IPS-15b (cell line): Measurements from ENCODE around the gene PAGE2.
"Not testable (repeated sequence)": the region's sequence is repeated elsewhere in the genome, so short reads cannot be mapped to it uniquely, and the experiment has no call there.

Experiments used
- H3K27me3 ChIP-seq: one replicate; pipeline ENCODE4 v1.6.1; 2013; ENCODE audit warnings: low read length; ENCODE audit not compliant: control insufficient read depth, insufficient read depth
- H3K36me3 ChIP-seq: one replicate; pipeline ENCODE4 v1.6.1; 2013; ENCODE audit warnings: low read length; ENCODE audit not compliant: control insufficient read depth, insufficient read depth
- H3K4me1 ChIP-seq: one replicate; pipeline ENCODE4 v1.6.1; 2013; ENCODE audit warnings: mild to moderate bottlenecking, low read length; ENCODE audit not compliant: control insufficient read depth, insufficient read depth
- H3K4me3 ChIP-seq: one replicate; pipeline ENCODE4 v1.5.1; 2013; ENCODE audit warnings: low read depth, low read length
- H3K9ac ChIP-seq: one replicate; pipeline ENCODE4 v1.6.1; 2013; ENCODE audit warnings: low read depth, mild to moderate bottlenecking, low read length
- H3K9me3 ChIP-seq: one replicate; pipeline ENCODE4 v1.6.1; 2013; ENCODE audit warnings: mild to moderate bottlenecking, low read length; ENCODE audit not compliant: control insufficient read depth, insufficient read depth

PAGE2 gene

DNA sequence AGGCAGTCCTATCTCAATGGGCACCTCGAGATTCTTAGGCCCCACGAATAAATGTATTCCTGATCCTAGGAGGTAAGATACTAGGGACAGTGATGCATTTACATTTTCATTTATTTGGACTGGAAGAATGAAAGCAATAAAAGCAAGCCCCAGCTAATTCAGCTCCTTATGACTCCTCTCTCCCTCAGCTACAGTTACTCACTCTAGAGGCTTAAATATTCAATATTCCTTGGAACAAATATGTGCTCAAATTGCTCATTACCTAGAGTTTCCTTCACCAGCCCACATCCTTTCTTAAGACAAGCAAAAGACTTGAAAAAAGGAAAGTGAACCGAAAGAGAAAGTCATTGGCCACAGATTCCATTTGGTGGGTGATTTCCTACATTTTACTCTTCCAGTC lies 13.9 kb downstream of the PAGE2 start:
- Histone ChIP-seq H3K4me1 (no peaks in the 10 kb centered on the region), H3K36me3 (no peaks in the 10 kb centered on the region), H3K9me3 (no peaks in the 10 kb centered on the region), H3K27me3 (no peaks in the 10 kb centered on the region), H3K4me3 (no peak overlapping the region), H3K9ac (no peak overlapping the region)

DNA sequence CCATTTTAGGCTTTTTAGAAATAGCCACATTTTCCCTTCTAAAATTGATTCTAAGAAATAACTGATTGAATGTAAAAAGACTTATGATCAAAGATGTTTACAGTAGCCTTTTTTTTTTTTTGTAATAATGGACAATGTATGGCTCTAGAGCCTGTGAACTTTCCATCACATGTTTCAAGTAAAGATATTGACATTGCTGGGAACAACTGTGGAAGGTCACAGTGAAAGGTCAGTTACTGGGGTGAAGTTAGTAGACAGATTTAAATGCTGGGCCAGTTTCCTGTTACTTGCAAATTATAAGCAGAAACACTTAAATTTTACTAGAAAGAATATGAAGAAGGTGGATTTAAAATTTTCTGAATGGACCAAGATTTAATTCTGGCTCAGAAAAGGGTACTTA lies 18.4 kb downstream of the PAGE2 start:
- no peaks in the 10 kb centered on the region for H3K27me3 ChIP-seq
- H3K36me3 ChIP-seq, result no peaks in the 10 kb centered on the region
- H3K4me3 ChIP-seq, result no peak overlapping the region
- no peak overlapping the region for H3K9ac ChIP-seq
- no peaks in the 10 kb centered on the region for H3K9me3 ChIP-seq
- H3K4me1 ChIP-seq, result no peaks in the 10 kb centered on the region

DNA sequence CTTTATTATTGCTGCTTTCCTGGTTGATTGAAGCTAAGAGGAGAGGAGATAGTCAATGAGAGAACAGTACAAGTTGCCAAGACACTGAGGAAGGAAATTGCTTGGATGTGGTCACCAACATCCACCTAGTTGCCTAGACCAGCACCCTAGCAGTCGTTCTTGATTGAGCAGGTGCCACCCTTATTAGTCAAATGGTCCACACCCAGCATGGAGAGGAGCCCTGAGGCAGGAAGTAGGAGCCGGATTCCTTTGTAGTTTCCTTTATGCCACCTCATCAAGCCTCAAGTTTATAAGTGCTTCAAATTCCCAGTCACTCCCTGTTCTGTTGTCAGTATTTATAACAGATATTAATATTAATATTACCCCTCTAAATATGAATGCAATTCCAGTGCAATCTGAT lies 19.1 kb downstream of the PAGE2 start:
- H3K27me3 ChIP-seq, result no peaks in the 10 kb centered on the region
- no peaks in the 10 kb centered on the region for H3K9me3 ChIP-seq
- H3K4me3 ChIP-seq, result no peak overlapping the region
- H3K4me1 ChIP-seq, result no peaks in the 10 kb centered on the region
- H3K36me3 ChIP-seq, result no peaks in the 10 kb centered on the region
- H3K9ac ChIP-seq, result no peak overlapping the region

DNA sequence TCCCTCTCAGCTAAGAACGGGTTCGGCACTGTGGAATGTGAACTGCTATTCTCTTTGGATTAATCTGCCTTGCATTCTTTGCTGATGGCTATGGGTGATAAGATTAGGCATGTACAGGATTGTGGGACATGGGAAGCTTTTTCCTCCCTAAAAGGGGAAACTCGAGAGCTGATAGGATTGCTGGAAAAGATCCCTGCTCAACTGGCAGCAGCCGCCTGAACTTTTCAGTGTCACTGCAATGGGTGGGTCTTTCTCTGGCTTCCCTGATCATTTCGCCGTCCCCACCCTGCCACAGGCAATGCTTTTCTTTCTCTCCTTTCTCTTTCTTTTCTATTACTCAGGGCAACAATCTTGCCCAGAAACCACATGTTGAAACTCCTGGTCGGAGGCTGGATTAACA lies 20.5 kb downstream of the PAGE2 start:
- Histone ChIP-seq H3K36me3 (no peaks in the 10 kb centered on the region), H3K4me3 (no peak overlapping the region), H3K27me3 (no peaks in the 10 kb centered on the region), H3K9ac (no peak overlapping the region), H3K4me1 (no peaks in the 10 kb centered on the region), H3K9me3 (no peaks in the 10 kb centered on the region)

DNA sequence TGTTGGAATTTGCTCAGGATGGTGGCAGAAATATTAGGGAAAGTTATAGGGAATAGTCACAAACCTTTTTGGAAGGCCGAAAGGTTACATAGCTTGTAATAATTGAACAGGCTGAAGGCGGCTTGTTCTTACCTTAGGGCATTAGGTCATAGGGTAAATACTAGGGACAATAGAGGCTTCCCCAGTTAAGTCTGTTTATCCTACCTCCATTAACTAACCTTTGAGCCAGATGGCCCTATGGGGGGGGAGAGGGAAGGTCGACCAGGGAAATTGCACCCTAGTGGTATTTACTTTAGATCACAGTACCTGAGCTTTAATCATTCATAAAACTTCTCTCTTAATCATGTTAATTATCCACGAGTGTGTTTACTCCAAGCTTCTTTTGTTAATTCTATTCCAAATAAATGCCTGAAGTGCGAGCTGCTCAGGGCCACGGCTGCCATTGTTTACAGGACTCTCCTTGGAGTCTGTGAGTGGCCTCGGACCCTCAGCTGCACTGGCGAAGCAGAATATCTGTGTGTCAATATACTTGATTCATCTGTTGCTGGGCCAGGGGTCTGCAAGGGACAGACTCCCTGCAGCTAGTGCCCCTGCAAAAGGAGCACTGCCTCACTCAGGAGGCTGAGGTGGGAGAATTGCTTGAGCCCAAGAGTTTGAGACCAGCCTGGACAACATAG lies 22.9 kb downstream of the PAGE2 start:
- no peaks in the 10 kb centered on the region for H3K27me3 ChIP-seq

DNA sequence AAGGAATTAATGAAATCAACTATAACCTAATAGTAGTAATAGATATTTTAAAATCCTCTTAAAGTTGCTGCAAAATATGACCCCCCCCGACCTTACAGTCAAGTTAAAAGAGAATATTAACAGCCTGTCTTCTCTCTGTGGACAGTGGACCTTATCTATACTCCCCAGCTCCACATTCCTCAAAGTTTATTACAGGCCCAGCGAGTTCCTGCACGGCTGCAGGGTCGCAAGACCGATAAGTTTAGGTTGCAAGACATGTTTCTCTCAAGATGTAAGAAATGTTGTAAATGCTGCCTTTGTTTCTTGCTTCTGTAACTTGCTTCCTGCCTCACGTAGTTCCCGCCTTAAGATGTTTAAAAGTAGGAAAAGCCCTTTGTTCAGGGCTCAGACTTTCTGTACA lies 27.8 kb downstream of the PAGE2 start:
- H3K4me1 ChIP-seq, H3K27me3 ChIP-seq, H3K36me3 ChIP-seq, H3K4me3 ChIP-seq, H3K9ac ChIP-seq, H3K9me3 ChIP-seq: not testable (repeated sequence)

More for the DNA sequence above, 22.9 kb downstream of the PAGE2 start:
- H3K4me3 ChIP-seq, result no peak overlapping the region
- H3K36me3 ChIP-seq, result no peaks in the 10 kb centered on the region
- no peaks in the 10 kb centered on the region for H3K9me3 ChIP-seq
- no peak overlapping the region for H3K9ac ChIP-seq
- no peaks in the 10 kb centered on the region for H3K4me1 ChIP-seq

DNA sequence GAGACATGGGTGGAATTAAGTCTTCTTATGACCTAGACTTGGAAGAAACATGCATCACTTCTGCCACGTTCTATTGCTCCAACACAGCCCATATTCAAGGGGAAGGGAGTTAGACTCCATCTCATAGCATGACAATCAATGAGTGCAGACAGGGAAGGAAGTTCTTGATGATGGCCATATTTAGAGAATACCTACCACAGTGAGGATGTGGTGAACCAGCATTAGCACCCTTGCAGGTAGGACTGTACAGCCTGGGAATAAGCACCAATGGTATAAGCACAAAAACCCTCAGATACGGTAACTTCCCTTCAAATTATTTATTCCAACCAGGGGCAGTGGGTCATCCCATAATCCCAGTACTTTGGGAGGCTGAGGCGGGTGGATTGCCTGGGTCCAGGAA lies 29.8 kb downstream of the PAGE2 start:
- H3K9me3 ChIP-seq, result no peaks in the 10 kb centered on the region
- H3K36me3 ChIP-seq, result no peaks in the 10 kb centered on the region
- no peaks in the 10 kb centered on the region for H3K4me1 ChIP-seq
- no peak overlapping the region for H3K9ac ChIP-seq
- H3K27me3 ChIP-seq, result no peaks in the 10 kb centered on the region
- no peak overlapping the region for H3K4me3 ChIP-seq

DNA sequence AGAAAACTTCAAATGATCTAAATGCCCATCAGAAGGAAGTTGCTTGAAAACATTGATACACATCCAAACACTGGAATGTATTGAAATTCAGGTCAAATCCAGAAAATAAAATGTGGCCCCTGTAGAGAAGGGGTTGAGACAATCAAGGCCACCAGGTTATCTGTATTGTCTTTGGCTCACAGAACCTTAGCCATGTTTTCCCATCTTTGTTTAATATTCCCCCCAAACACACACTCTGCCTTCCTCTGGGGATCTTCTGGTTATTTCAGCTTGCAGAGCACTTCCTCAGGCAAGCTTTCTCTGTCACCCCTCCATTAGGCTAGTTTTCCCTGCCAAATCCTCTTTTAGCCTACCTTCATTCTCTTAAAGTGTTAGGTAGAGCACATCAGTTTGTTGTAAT lies 30.5 kb downstream of the PAGE2 start:
- Histone ChIP-seq H3K4me3 (no peak overlapping the region), H3K9ac (no peak overlapping the region), H3K36me3 (no peaks in the 10 kb centered on the region), H3K9me3 (no peaks in the 10 kb centered on the region), H3K4me1 (no peaks in the 10 kb centered on the region), H3K27me3 (no peaks in the 10 kb centered on the region)

DNA sequence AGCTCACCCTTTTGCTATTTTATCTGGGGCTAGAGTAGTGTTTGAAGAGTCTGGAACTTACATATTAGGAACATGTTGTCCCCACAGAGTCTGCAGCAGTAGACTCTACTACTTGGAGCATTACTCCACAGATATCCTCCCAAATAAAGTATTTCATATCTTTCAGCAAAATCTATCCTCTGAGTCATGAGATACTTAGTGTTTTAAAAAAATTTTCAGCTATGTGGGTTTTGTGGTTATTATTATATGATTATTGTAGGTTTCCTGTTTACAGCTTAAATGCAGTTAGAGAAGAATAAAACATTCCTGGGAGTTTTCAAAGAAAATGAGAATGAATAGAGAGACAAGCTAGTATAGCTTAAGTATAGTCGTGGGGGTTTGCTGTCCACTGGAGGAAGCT lies 30.9 kb downstream of the PAGE2 start:
- H3K9me3 ChIP-seq, result no peaks in the 10 kb centered on the region
- H3K4me1 ChIP-seq, result no peaks in the 10 kb centered on the region
- H3K4me3 ChIP-seq, result no peak overlapping the region
- no peaks in the 10 kb centered on the region for H3K36me3 ChIP-seq
- H3K9ac ChIP-seq, result no peak overlapping the region
- no peaks in the 10 kb centered on the region for H3K27me3 ChIP-seq

DNA sequence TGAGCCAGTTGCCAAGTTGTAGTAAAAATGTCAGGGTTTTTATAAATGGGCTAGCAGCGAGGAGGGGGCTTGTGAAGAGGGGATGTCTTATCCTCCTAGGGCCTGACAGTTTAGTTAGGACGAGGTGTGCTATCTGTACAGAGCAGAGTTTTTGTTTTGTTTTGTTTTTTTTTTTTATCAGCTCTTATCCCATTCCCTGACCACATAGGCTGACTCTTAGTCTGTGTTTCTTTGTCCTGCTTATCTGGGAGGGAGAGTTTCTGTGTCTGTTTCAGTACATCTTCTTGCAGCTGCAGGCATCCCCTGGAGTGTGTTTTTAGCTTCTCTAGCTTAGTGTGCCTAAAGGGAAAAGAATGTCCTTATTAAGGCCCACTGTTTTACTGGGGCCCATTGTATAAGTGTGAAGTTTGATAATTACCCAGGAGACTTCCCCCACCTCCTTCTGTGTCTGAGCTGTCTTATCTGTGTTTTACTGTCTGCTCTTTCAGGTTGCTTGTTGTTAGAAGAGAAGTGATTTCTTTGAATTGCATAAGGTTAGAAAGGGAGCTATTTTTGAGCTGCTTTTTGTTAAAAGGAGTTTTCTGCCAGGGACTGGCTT lies 32.0 kb downstream of the PAGE2 start:
- Histone ChIP-seq H3K4me3 (no peak overlapping the region), H3K36me3 (no peaks in the 10 kb centered on the region), H3K9ac (no peak overlapping the region), H3K27me3 (no peaks in the 10 kb centered on the region), H3K9me3 (no peaks in the 10 kb centered on the region), H3K4me1 (no peaks in the 10 kb centered on the region)

DNA sequence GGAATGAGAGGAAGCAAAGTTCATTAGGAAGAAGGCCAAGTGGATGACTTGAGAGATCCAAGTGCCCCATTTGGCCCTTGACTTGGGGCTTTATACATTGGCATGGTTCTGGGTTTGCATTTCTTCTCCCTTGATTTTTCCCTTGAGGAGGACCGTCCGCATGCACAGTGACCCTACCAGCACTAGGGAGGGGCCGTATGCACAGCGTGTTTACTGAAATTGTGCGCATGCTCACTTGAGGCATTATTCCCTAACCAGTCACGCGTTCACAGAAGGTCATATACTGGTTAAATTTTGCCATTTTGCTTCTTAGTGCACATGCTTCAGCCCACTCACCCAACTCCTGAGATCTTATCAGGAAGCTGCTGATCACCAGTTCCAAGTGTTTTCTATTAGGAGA lies 35.1 kb downstream of the PAGE2 start:
- no peaks in the 10 kb centered on the region for H3K4me1 ChIP-seq
- no peaks in the 10 kb centered on the region for H3K9me3 ChIP-seq
- H3K27me3 ChIP-seq, result no peaks in the 10 kb centered on the region
- no peak overlapping the region for H3K4me3 ChIP-seq
- no peaks in the 10 kb centered on the region for H3K36me3 ChIP-seq
- no peak overlapping the region for H3K9ac ChIP-seq

DNA sequence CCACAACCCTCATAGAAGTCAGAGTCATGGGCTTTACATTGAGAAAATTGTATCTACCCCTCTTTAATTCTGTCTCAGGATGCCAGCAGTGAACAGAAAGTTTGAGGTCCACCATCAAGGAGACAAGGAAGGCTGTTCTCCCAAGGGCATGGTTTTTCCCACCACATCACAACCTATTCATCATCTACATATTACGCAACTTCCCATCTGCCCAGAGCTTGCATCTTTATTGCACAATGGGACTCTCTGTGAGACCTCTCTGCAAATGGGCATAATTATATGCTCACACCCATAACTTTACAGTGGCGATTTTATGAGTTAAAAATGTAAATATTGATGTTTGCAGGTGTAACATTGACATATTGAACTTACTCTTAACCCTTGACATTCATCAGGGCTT lies 38.9 kb downstream of the PAGE2 start:
- Histone ChIP-seq H3K9ac (no peak overlapping the region), H3K4me1 (no peaks in the 10 kb centered on the region), H3K27me3 (no peaks in the 10 kb centered on the region), H3K4me3 (no peak overlapping the region), H3K9me3 (no peaks in the 10 kb centered on the region), H3K36me3 (no peaks in the 10 kb centered on the region)
